HepG2 (cell line): ENCODE data around the gene MPC1. TPM values are rescaled to one million over a fixed set of nuclear protein-coding genes. Genes with fewer than 3 reads are reported as not detected.

Source experiments
- BCL6 ChIP-seq: IDR thresholded peaks from 2 replicates; pipeline ENCODE4 v1.6.1; 2016; ENCODE audit warnings: missing genetic modification reagents, missing compliant biosample characterization
- FOXJ3 ChIP-seq: sonication (generic); formaldehyde crosslinking; IDR thresholded peaks from 2 replicates; pipeline ENCODE4 v1.4.0; 2020; ENCODE audit warnings: missing genetic modification reagents, mild to moderate bottlenecking, borderline replicate concordance
- HNF4A ChIP-seq: sonication (generic); formaldehyde crosslinking; IDR thresholded peaks from 2 replicates; pipeline ENCODE4 v1.4.0; 2020; ENCODE audit warnings: missing genetic modification reagents
- NCOA5 ChIP-seq: sonication (generic); formaldehyde crosslinking; IDR thresholded peaks from 2 replicates; pipeline ENCODE4 v1.4.0; 2020; ENCODE audit warnings: missing genetic modification reagents
- SAP130 ChIP-seq: IDR thresholded peaks from 2 replicates; pipeline ENCODE4 v1.6.1; 2016; ENCODE audit warnings: low read depth
- ZKSCAN8 ChIP-seq: IDR thresholded peaks from 2 replicates; pipeline ENCODE4 v1.6.1; 2016; ENCODE audit warnings: borderline replicate concordance, missing genetic modification reagents, missing compliant biosample characterization
- ZMYM2 ChIP-seq: sonication (generic); formaldehyde crosslinking; IDR thresholded peaks from 2 replicates; pipeline ENCODE4 v1.8.0; 2022; ENCODE audit warnings: mild to moderate bottlenecking, missing genetic modification reagents
- ZNF33A ChIP-seq: sonication (generic); formaldehyde crosslinking; IDR thresholded peaks from 2 replicates; pipeline ENCODE4 v1.5.1; 2020; ENCODE audit warnings: missing genetic modification reagents, mild to moderate bottlenecking, moderate library complexity, borderline replicate concordance
- polyA plus RNA-seq, 8 experiments: library from polyadenylated mRNA; depleted of rRNA in 3 of 8; stranded (reverse) in 7 of 8; unstranded in 1 of 8; fragments of >200 nt; fragmentation: Illumina TruSeq in 4 of 8; extraction: Trizol in 4 of 8; gene quantifications; 2 replicates each; pipeline versions ENCODE4 v1.2.1 to v1.2.3, GENCODE V29; 2011 to 2016; ENCODE audit warnings: low read depth in 4 of 8, missing spikeins in 1 of 8, mixed read lengths in 1 of 8; ENCODE audit not compliant: insufficient read depth in 1 of 8
- total RNA-seq, 5 experiments: library from RNA; depleted of rRNA; stranded (reverse); fragments of >200 nt; fragmentation: Illumina TruSeq; extraction: Trizol; gene quantifications; 2 replicates each; pipeline ENCODE4 v1.2.3, GENCODE V29; 2016; ENCODE audit warnings: low read depth in 1 of 5
- TF ChIP-seq, protein P1 (sequence below): IDR thresholded peaks from 2 replicates; pipeline ENCODE4 v1.4.0; 2020; ENCODE audit warnings: mild to moderate bottlenecking, missing genetic modification reagents
- TF ChIP-seq, protein P2 (sequence below): IDR thresholded peaks from 2 replicates; pipeline ENCODE4 v1.6.1; 2012; ENCODE audit warnings: low read length, improper control_type of control experiment
- TF ChIP-seq, protein P3 (sequence below): sonication (generic); formaldehyde crosslinking; IDR thresholded peaks from 2 replicates; pipeline ENCODE4 v1.4.0; 2020; ENCODE audit warnings: mild to moderate bottlenecking, low read depth, missing genetic modification reagents
- TF ChIP-seq, protein P4 (sequence below): IDR thresholded peaks from 2 replicates; pipeline ENCODE4 v1.6.1; 2016; ENCODE audit warnings: low read depth
- TF ChIP-seq, protein P5 (sequence below): sonication (generic); formaldehyde crosslinking; IDR thresholded peaks from 2 replicates; pipeline ENCODE4 v1.4.0; 2020; ENCODE audit warnings: missing genetic modification reagents

The MPC1 gene
- total and polyA plus RNA-seq, 2 of the 13 experiments (the other 11 are each of a cell fraction or from before 2014, with no cell fraction given) = 189 to 214 TPM

DNA sequence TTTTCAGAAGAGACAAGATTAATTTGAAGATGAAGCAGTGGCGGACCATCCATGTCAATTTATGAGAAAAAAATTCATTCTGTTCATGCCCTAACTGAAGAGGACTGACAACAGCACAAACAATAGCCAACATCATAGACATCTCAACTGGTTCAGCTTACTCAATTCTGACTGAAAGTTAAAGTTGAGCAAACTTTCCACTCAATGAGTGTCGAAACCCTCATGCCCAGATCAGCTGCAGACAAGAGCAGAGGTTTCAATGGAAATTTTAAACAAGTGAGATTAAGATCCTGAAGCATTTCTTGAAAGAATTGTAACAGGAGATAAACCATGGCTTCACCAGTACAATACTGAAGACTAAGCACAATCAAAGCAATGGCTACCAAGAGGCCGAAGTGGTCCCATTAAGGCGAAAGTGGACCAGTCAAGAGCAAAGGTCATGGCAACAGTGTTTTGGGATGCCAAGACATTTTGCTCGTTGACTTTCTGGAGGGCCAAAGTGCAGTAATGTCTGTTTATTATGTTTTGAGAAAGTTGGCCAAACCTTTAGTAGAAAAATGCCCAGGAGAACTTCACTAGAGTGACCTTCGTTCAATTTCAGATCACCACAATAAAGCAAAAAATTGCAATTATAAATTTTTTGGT is 34.3 kb downstream of the MPC1 start (continued):
- TF ChIP-seq ZKSCAN8 = 0 out of 2 replicates have a peak, but pooled peaks have one; percentile 57
- TF ChIP-seq, protein P1, sequence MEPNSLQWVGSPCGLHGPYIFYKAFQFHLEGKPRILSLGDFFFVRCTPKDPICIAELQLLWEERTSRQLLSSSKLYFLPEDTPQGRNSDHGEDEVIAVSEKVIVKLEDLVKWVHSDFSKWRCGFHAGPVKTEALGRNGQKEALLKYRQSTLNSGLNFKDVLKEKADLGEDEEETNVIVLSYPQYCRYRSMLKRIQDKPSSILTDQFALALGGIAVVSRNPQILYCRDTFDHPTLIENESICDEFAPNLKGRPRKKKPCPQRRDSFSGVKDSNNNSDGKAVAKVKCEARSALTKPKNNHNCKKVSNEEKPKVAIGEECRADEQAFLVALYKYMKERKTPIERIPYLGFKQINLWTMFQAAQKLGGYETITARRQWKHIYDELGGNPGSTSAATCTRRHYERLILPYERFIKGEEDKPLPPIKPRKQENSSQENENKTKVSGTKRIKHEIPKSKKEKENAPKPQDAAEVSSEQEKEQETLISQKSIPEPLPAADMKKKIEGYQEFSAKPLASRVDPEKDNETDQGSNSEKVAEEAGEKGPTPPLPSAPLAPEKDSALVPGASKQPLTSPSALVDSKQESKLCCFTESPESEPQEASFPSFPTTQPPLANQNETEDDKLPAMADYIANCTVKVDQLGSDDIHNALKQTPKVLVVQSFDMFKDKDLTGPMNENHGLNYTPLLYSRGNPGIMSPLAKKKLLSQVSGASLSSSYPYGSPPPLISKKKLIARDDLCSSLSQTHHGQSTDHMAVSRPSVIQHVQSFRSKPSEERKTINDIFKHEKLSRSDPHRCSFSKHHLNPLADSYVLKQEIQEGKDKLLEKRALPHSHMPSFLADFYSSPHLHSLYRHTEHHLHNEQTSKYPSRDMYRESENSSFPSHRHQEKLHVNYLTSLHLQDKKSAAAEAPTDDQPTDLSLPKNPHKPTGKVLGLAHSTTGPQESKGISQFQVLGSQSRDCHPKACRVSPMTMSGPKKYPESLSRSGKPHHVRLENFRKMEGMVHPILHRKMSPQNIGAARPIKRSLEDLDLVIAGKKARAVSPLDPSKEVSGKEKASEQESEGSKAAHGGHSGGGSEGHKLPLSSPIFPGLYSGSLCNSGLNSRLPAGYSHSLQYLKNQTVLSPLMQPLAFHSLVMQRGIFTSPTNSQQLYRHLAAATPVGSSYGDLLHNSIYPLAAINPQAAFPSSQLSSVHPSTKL (CRISPR knock-in tag) = peak; percentile 69
- TF ChIP-seq, protein P2, sequence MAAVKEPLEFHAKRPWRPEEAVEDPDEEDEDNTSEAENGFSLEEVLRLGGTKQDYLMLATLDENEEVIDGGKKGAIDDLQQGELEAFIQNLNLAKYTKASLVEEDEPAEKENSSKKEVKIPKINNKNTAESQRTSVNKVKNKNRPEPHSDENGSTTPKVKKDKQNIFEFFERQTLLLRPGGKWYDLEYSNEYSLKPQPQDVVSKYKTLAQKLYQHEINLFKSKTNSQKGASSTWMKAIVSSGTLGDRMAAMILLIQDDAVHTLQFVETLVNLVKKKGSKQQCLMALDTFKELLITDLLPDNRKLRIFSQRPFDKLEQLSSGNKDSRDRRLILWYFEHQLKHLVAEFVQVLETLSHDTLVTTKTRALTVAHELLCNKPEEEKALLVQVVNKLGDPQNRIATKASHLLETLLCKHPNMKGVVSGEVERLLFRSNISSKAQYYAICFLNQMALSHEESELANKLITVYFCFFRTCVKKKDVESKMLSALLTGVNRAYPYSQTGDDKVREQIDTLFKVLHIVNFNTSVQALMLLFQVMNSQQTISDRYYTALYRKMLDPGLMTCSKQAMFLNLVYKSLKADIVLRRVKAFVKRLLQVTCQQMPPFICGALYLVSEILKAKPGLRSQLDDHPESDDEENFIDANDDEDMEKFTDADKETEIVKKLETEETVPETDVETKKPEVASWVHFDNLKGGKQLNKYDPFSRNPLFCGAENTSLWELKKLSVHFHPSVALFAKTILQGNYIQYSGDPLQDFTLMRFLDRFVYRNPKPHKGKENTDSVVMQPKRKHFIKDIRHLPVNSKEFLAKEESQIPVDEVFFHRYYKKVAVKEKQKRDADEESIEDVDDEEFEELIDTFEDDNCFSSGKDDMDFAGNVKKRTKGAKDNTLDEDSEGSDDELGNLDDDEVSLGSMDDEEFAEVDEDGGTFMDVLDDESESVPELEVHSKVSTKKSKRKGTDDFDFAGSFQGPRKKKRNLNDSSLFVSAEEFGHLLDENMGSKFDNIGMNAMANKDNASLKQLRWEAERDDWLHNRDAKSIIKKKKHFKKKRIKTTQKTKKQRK = no peak
- TF ChIP-seq, protein P3, sequence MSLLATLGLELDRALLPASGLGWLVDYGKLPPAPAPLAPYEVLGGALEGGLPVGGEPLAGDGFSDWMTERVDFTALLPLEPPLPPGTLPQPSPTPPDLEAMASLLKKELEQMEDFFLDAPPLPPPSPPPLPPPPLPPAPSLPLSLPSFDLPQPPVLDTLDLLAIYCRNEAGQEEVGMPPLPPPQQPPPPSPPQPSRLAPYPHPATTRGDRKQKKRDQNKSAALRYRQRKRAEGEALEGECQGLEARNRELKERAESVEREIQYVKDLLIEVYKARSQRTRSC (CRISPR knock-in tag) = no peak
- TF ChIP-seq FOXJ3 = peak; percentile 41; the same call in 1 of the 2 replicates
- TF ChIP-seq, protein P4, sequence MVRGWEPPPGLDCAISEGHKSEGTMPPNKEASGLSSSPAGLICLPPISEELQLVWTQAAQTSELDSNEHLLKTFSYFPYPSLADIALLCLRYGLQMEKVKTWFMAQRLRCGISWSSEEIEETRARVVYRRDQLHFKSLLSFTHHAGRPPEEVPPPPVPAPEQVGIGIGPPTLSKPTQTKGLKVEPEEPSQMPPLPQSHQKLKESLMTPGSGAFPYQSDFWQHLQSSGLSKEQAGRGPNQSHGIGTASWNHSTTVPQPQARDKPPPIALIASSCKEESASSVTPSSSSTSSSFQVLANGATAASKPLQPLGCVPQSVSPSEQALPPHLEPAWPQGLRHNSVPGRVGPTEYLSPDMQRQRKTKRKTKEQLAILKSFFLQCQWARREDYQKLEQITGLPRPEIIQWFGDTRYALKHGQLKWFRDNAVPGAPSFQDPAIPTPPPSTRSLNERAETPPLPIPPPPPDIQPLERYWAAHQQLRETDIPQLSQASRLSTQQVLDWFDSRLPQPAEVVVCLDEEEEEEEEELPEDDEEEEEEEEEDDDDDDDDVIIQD (CRISPR knock-in tag) = 0 out of 2 replicates have a peak, but pooled peaks have one; percentile 7
- TF ChIP-seq SAP130 (CRISPR knock-in tag) = peak; percentile 57
- TF ChIP-seq NCOA5 (CRISPR knock-in tag) = no peak
- TF ChIP-seq HNF4A (CRISPR knock-in tag) = peak; percentile 65
- TF ChIP-seq, protein P5, sequence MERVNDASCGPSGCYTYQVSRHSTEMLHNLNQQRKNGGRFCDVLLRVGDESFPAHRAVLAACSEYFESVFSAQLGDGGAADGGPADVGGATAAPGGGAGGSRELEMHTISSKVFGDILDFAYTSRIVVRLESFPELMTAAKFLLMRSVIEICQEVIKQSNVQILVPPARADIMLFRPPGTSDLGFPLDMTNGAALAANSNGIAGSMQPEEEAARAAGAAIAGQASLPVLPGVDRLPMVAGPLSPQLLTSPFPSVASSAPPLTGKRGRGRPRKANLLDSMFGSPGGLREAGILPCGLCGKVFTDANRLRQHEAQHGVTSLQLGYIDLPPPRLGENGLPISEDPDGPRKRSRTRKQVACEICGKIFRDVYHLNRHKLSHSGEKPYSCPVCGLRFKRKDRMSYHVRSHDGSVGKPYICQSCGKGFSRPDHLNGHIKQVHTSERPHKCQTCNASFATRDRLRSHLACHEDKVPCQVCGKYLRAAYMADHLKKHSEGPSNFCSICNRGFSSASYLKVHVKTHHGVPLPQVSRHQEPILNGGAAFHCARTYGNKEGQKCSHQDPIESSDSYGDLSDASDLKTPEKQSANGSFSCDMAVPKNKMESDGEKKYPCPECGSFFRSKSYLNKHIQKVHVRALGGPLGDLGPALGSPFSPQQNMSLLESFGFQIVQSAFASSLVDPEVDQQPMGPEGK (CRISPR knock-in tag) = no peak
- TF ChIP-seq ZMYM2 = peak; percentile 44; the same call in 1 of the 2 replicates
- TF ChIP-seq BCL6 (CRISPR knock-in tag) = 0 out of 2 replicates have a peak, but pooled peaks have one; percentile 17
- TF ChIP-seq ZNF33A (CRISPR knock-in tag) = no peak
